Gastrocnemius medialis (tissue), 4 donors: Measurements from ENCODE around the gene POLR1H. TPM values are rescaled to one million over a fixed set of nuclear protein-coding genes. Genes with fewer than 3 reads are reported as not detected.

Experiments used
- ATAC-seq, 2 donors: fragments of 150-250 bp; one replicate each; pipeline ENCODE4 v1.9.1; 2016
- DNase-seq, 2 donors: peaks; one replicate each; pipeline ENCODE4 v3.0.0-alpha.2; 2019
- H3K27ac ChIP-seq, 4 donors: fragments of 200-600 bp; sonication (generic); 1 replicate in 1 of 4; 2 replicates in 3 of 4; pipeline ENCODE4 v1.5.1; 2016 to 2018; ENCODE audit warnings: mild to moderate bottlenecking in 2 of 4, moderate library complexity in 1 of 4
- H3K27me3 ChIP-seq, 3 donors: fragments of 200-600 bp; sonication (generic) in 2 of 3; 1 replicate in 1 of 3; 2 replicates in 2 of 3; pipeline versions ENCODE4 v1.5.1 to v1.6.0; 2016 to 2019; ENCODE audit warnings: mild to moderate bottlenecking in 1 of 3, moderate library complexity in 1 of 3
- H3K36me3 ChIP-seq, 2 donors: fragments of 200-600 bp; sonication (generic) in 1 of 2; one replicate each; pipeline ENCODE4 v1.5.1; 2017 to 2018
- H3K4me1 ChIP-seq, 2 donors: fragments of 200-600 bp; sonication (generic) in 1 of 2; one replicate each; pipeline ENCODE4 v1.5.1; 2016 to 2017; ENCODE audit warnings: mild to moderate bottlenecking in 2 of 2
- H3K4me3 ChIP-seq, 4 donors: fragments of 200-600 bp; sonication (generic) in 3 of 4; 1 replicate in 1 of 4; 2 replicates in 3 of 4; pipeline ENCODE4 v1.5.1; 2016 to 2019; ENCODE audit warnings: mild to moderate bottlenecking in 2 of 4
- H3K9me3 ChIP-seq, 3 donors: fragments of 200-600 bp; sonication (generic) in 2 of 3; 1 replicate in 1 of 3; 2 replicates in 2 of 3; pipeline ENCODE4 v1.5.1; 2016 to 2019
- POLR2A ChIP-seq, 2 donors: fragments of 450-650 bp; IDR thresholded peaks; one replicate each; pipeline ENCODE4 v1.6.1; 2017; ENCODE audit warnings: antibody characterized with exemption in 2 of 2, mild to moderate bottlenecking in 2 of 2, moderate library complexity in 2 of 2
- in situ Hi-C, 4 donors: fragments of 200-750 bp; cut with MboI; loops; one replicate each; pipeline versions ENCODE4 v1.15.0 to v1.8.0; 2017; ENCODE audit warnings: low sequenced_read_pairs in 4 of 4
- intact Hi-C: fragments of 100-400 bp; cut with DNase I; formaldehyde crosslinking; loops from one replicate; pipeline ENCODE4 v1.15.1; 2023; ENCODE audit warnings: low total_unique reads
- total RNA-seq, 4 donors: library from RNA; depleted of rRNA; stranded (reverse); fragments of >200 nt; gene quantifications; one replicate each; pipeline versions ENCODE4 v1.1.0 to v1.2.3, GENCODE V29; 2016
- TF ChIP-seq, protein P1 (sequence below), 5 experiments: fragments of 450-650 bp in 3 of 5; fragments of 200-600 bp in 2 of 5; sonication (generic) in 2 of 5; IDR thresholded peaks in 4 of 5; conservative IDR thresholded peaks in 1 of 5; 1 replicate in 4 of 5; 2 replicates in 1 of 5; pipeline ENCODE4 v1.5.1; 2016 to 2019; ENCODE audit warnings: antibody characterized with exemption in 5 of 5, mild to moderate bottlenecking in 3 of 5, moderate library complexity in 3 of 5

The POLR1H gene
- total RNA-seq, 4 donors from 2014 or later = 23.8 to 41.6 (median 27.9) TPM

DNA sequence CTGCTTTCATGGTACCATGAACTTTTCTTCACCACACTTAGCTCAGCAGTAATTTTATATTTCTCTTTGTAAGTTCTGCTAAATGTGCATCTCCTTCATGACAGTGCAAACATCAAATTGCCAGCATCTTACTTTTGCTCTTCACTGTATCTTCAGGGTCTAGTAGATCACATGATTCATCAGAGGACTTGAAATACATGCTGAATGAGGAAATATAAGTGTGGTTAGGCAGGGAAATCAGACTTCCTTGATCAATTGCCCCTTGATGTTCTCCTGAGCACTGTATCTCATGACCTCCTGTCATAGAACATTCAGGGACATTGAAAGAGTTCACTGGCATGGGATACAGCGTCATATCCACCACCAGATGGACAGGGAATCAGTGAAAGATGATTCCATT is 25.3 kb upstream of the POLR1H start:
- no peak for ATAC-seq
- H3K9me3 ChIP-seq = no peaks in the 10 kb centered on the region
- intact Hi-C loops (no loop called here), in situ Hi-C loops (no loop called here)
- H3K4me3 ChIP-seq = no peak overlapping the region
- H3K4me1 ChIP-seq = no peaks in the 10 kb centered on the region
- no peak for DNase-seq
- no peak for TF ChIP-seq POLR2A (IDR thresholded peaks at IDR 0.05)
- TF ChIP-seq, protein P1, sequence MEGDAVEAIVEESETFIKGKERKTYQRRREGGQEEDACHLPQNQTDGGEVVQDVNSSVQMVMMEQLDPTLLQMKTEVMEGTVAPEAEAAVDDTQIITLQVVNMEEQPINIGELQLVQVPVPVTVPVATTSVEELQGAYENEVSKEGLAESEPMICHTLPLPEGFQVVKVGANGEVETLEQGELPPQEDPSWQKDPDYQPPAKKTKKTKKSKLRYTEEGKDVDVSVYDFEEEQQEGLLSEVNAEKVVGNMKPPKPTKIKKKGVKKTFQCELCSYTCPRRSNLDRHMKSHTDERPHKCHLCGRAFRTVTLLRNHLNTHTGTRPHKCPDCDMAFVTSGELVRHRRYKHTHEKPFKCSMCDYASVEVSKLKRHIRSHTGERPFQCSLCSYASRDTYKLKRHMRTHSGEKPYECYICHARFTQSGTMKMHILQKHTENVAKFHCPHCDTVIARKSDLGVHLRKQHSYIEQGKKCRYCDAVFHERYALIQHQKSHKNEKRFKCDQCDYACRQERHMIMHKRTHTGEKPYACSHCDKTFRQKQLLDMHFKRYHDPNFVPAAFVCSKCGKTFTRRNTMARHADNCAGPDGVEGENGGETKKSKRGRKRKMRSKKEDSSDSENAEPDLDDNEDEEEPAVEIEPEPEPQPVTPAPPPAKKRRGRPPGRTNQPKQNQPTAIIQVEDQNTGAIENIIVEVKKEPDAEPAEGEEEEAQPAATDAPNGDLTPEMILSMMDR (IDR thresholded peaks at IDR 0.05 in 4 of 5, conservative IDR thresholded peaks at IDR 0.05 in 1 of 5) = no peak
- H3K27me3 ChIP-seq = no peaks in the 10 kb centered on the region
- peaks cover 0 to 4% of the 10 kb centered on the region in 2 donors for H3K36me3 ChIP-seq
- H3K27ac ChIP-seq = no peak overlapping the region

DNA sequence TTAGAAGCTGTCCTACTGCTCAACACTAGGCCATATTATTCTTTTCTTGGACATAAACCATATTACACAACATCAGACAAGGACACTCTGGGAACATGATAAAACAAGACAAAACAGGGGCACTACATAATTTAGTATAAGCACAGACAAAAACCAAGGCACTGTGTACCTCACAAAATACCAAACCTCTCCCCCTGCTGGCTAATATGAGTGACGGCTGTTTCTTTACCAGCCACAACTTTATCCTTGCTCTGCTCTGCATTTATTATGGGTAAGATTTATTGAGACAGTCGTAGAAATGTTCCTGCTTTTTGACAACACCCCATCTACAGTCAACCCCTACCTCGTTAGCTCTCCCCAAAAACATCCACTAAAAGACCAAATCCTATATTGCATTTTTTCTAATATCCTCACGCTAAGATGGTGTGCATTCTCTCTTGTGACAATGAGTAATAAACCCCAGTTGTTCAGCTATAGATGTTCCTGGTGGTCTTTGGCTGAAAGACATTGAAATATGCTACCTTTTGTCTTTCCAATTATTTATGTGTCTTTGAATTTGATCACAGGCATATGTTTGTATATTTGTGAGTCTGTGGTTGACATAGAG is 23.8 kb upstream of the POLR1H start:
- DNase-seq (no peak), ATAC-seq (no peak)
- Histone ChIP-seq H3K9me3 (no peaks in the 10 kb centered on the region), H3K27me3 (no peaks in the 10 kb centered on the region), H3K36me3 (peaks cover 0 to 2% of the 10 kb centered on the region in 2 donors), H3K4me3 (no peak overlapping the region), H3K4me1 (peaks cover 0 to 5% of the 10 kb centered on the region in 2 donors), H3K27ac (no peak overlapping the region)
- TF ChIP-seq, protein P1 (IDR thresholded peaks at IDR 0.05 in 4 of 5, conservative IDR thresholded peaks at IDR 0.05 in 1 of 5) = peak in 1 of 5 experiments; percentile 22
- TF ChIP-seq POLR2A (IDR thresholded peaks at IDR 0.05) = no peak
- intact Hi-C loops (no loop called here), in situ Hi-C loops (no loop called here)

DNA sequence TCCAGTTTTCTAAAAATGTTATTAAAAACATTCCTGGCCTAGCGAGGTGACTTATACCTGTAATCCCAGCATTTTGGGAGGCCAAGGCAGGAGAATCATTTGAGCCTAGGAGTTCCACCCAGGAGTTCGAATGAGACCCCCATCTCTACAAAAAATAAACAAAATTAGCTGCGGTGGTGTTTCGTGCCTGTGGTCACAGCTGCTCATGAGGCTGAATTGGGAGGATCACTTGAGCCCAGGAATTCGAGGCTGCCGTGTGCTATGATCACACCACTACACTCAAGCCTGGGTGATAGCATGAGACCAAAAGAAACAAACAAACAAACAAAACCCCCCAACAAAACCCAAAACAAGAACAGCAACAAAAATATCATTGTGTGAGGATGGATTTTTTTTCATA is 19.8 kb upstream of the POLR1H start:
- no peaks in the 10 kb centered on the region for H3K27me3 ChIP-seq
- in situ Hi-C loops (no loop called here), intact Hi-C loops (no loop called here)
- no peaks in the 10 kb centered on the region for H3K9me3 ChIP-seq
- no peak overlapping the region for H3K4me3 ChIP-seq
- no peaks in the 10 kb centered on the region for H3K36me3 ChIP-seq
- H3K27ac ChIP-seq = no peak overlapping the region
- ATAC-seq (no peak), DNase-seq (no peak)
- TF ChIP-seq POLR2A (IDR thresholded peaks at IDR 0.05) = no peak
- TF ChIP-seq, protein P1 (IDR thresholded peaks at IDR 0.05 in 4 of 5, conservative IDR thresholded peaks at IDR 0.05 in 1 of 5) = no peak
- peaks cover 0 to 10% of the 10 kb centered on the region in 2 donors for H3K4me1 ChIP-seq

DNA sequence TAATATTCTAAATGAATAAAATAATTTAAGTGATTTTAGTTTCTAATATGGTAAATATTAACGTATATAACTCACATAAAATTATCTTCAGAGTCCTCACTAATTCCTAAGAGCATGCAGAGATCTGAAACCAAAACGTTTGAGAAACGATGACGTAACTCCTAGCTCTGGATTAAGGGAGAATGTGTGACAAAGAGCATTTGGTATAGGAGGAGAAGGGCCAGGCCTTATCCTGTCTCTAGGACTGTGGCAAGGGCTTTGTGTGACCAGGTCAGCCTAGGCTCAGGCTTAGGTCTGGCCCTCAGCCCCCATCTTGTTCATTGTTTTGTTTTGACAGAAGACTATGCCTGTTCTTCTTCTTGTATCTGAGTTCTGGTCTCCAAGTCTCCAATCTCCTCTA is 19.2 kb upstream of the POLR1H start:
- ATAC-seq = no peak
- TF ChIP-seq, protein P1 (IDR thresholded peaks at IDR 0.05 in 4 of 5, conservative IDR thresholded peaks at IDR 0.05 in 1 of 5) = no peak
- TF ChIP-seq POLR2A (IDR thresholded peaks at IDR 0.05) = no peak
- in situ Hi-C loops = no loop called here

GRCh38 chr6:30042476-30042875 is 18.6 kb upstream of the POLR1H start:
- no peaks in the 10 kb centered on the region for H3K36me3 ChIP-seq
- DNase-seq = no peak
- ATAC-seq = no peak
- intact Hi-C loops (no loop called here), in situ Hi-C loops (no loop called here)
- no peak overlapping the region for H3K4me3 ChIP-seq
- TF ChIP-seq, protein P1 (IDR thresholded peaks at IDR 0.05 in 4 of 5, conservative IDR thresholded peaks at IDR 0.05 in 1 of 5) = no peak
- TF ChIP-seq POLR2A (IDR thresholded peaks at IDR 0.05) = no peak
- H3K27me3 ChIP-seq = no peaks in the 10 kb centered on the region
- H3K9me3 ChIP-seq = no peaks in the 10 kb centered on the region
- peaks cover 0 to 10% of the 10 kb centered on the region in 2 donors for H3K4me1 ChIP-seq
- H3K27ac ChIP-seq = no peak overlapping the region

More for the DNA sequence above, 19.2 kb upstream of the POLR1H start:
- Histone ChIP-seq H3K4me3 (no peak overlapping the region), H3K4me1 (peaks cover 0 to 10% of the 10 kb centered on the region in 2 donors), H3K27ac (no peak overlapping the region), H3K36me3 (no peaks in the 10 kb centered on the region), H3K9me3 (no peaks in the 10 kb centered on the region), H3K27me3 (no peaks in the 10 kb centered on the region)
- intact Hi-C loops = no loop called here
- DNase-seq = no peak
